ENCODE measurements around the gene RIMS1. TPM values are rescaled to one million over a fixed set of nuclear protein-coding genes. Genes with fewer than 3 reads are reported as not detected.

RIMS1 gene
- total RNA-seq, 1 donor from 2014 or later = 3.9 TPM

DNA sequence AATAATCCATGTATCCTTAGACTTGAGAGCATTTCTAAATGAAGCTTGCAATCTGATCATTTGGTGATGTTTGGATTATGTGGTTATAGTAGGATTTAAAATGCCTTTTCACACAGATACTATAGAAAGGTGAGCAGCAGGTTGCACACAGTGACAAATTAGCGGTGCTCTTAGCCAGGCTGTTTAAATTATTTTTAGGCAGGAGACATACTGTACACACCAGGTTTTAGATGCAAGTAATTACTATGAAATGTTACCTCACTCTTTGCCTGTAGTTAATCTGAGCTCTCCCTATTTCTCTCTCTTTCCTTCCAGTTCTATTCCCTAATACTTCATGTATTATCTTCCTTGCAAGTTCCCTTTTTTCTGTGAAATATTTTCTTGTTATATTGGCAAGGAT lies 191.7 kb downstream of the RIMS1 start:
- ATAC-seq = no peak
- no peaks in the 10 kb centered on the region for H3K27me3 ChIP-seq

GRCh38 chr6:72080260-72080941 lies 194.1 kb downstream of the RIMS1 start:
- Histone ChIP-seq H3K27ac (no peak overlapping the region), H3K4me3 (no peak overlapping the region), H3K4me1 (no peaks in the 10 kb centered on the region), H3K36me3 (no peaks in the 10 kb centered on the region), H3K9me3 (no peaks in the 10 kb centered on the region), H3K27me3 (no peaks in the 10 kb centered on the region)
- DNase-seq (no peak), ATAC-seq (no peak)
- no peak for TF ChIP-seq CTCF (IDR thresholded peaks at IDR 0.05)
- intact Hi-C loops (cut with DNase I) = no loop called here

More for the DNA sequence above, 191.7 kb downstream of the RIMS1 start:
- H3K4me3 ChIP-seq = no peak overlapping the region
- no peaks in the 10 kb centered on the region for H3K4me1 ChIP-seq
- intact Hi-C loops (cut with DNase I) = no loop called here
- no peaks in the 10 kb centered on the region for H3K36me3 ChIP-seq
- H3K27ac ChIP-seq = no peak overlapping the region
- no peak for TF ChIP-seq CTCF (IDR thresholded peaks at IDR 0.05)
- no peak for DNase-seq
- no peaks in the 10 kb centered on the region for H3K9me3 ChIP-seq

- H3K4me3 ChIP-seq = no peak overlapping the region
- no peaks in the 10 kb centered on the region for H3K36me3 ChIP-seq
- no peak for TF ChIP-seq CTCF (IDR thresholded peaks at IDR 0.05)
- no peak overlapping the region for H3K27ac ChIP-seq
- ATAC-seq (no peak), DNase-seq (no peak)
- no peaks in the 10 kb centered on the region for H3K9me3 ChIP-seq
- intact Hi-C loops (cut with DNase I) = no loop called here
- no peaks in the 10 kb centered on the region for H3K4me1 ChIP-seq
- H3K27me3 ChIP-seq = no peaks in the 10 kb centered on the region
Measured at GRCh38 chr6:72081871-72082270, 195.5 kb downstream of the RIMS1 start.

- no peak overlapping the region for H3K27ac ChIP-seq
- no peak overlapping the region for H3K4me3 ChIP-seq
- ATAC-seq (no peak), DNase-seq (no peak)
- H3K27me3 ChIP-seq = no peaks in the 10 kb centered on the region
- TF ChIP-seq CTCF (IDR thresholded peaks at IDR 0.05) = no peak
- intact Hi-C loops (cut with DNase I) = no loop called here
- no peaks in the 10 kb centered on the region for H3K4me1 ChIP-seq
- no peaks in the 10 kb centered on the region for H3K9me3 ChIP-seq
- no peaks in the 10 kb centered on the region for H3K36me3 ChIP-seq
Measured at GRCh38 chr6:72083976-72084375, 197.6 kb downstream of the RIMS1 start.

- Histone ChIP-seq H3K36me3 (no peaks in the 10 kb centered on the region), H3K9me3 (no peaks in the 10 kb centered on the region), H3K4me3 (no peak overlapping the region), H3K27ac (no peak overlapping the region), H3K4me1 (no peaks in the 10 kb centered on the region), H3K27me3 (no peaks in the 10 kb centered on the region)
- no peak for ATAC-seq
- intact Hi-C loops (cut with DNase I) = no loop called here
- peak; percentile 57 for TF ChIP-seq CTCF (IDR thresholded peaks at IDR 0.05)
- DNase-seq = no peak
Measured at GRCh38 chr6:72084992-72085569, 198.7 kb downstream of the RIMS1 start.
